H9 (cell line): ENCODE data around the gene LRRC7. TPM values are rescaled to one million over a fixed set of nuclear protein-coding genes. Genes with fewer than 3 reads are reported as not detected.

Experiments used
- DNase-seq: peaks from one replicate; pipeline ENCODE4 v3.0.0-alpha.2; 2017
- H2AFZ ChIP-seq: one replicate; pipeline ENCODE4 v1.6.1; 2013; ENCODE audit warnings: mild to moderate bottlenecking, low read length, control low read depth, moderate library complexity
- H2AK5ac ChIP-seq: 2 replicates; pipeline ENCODE4 v1.6.1; 2013; ENCODE audit warnings: low read length, control low read depth, mixed read lengths; ENCODE audit not compliant: insufficient read length
- H2BK120ac ChIP-seq: one replicate; pipeline ENCODE4 v1.6.1; 2013; ENCODE audit warnings: low read depth, mild to moderate bottlenecking, low read length, control low read depth, inconsistent platforms; ENCODE audit not compliant: poor library complexity, severe bottlenecking
- H2BK12ac ChIP-seq: 2 replicates; pipeline ENCODE4 v1.6.1; 2013; ENCODE audit warnings: low read length, control low read depth, mixed read lengths, low read depth; ENCODE audit not compliant: insufficient read length
- H2BK15ac ChIP-seq: 2 replicates; pipeline ENCODE4 v1.6.1; 2013; ENCODE audit warnings: low read depth, low read length, control low read depth
- H2BK20ac ChIP-seq: one replicate; pipeline ENCODE4 v1.6.1; 2013; ENCODE audit warnings: low read depth, mild to moderate bottlenecking, low read length, control low read depth, inconsistent platforms; ENCODE audit not compliant: poor library complexity, severe bottlenecking
- H2BK5ac ChIP-seq: 2 replicates; pipeline ENCODE4 v1.6.1; 2013; ENCODE audit warnings: low read length, control low read depth, mixed read lengths; ENCODE audit not compliant: insufficient read length
- H3K14ac ChIP-seq: 2 replicates; pipeline ENCODE4 v1.6.1; 2013; ENCODE audit warnings: low read length, control low read depth; ENCODE audit not compliant: insufficient read depth
- H3K18ac ChIP-seq: 2 replicates; pipeline ENCODE4 v1.6.1; 2013; ENCODE audit warnings: low read depth, mild to moderate bottlenecking, mixed read lengths, low read length, control low read depth; ENCODE audit not compliant: insufficient read length
- H3K23ac ChIP-seq: 2 replicates; pipeline ENCODE4 v1.6.1; 2013; ENCODE audit warnings: low read length, control low read depth, mixed read lengths, low read depth; ENCODE audit not compliant: insufficient read length
- H3K23me2 ChIP-seq: 2 replicates; pipeline ENCODE4 v1.6.1; 2013; ENCODE audit warnings: low read depth, mild to moderate bottlenecking, mixed read lengths, low read length, control low read depth; ENCODE audit not compliant: insufficient read length, poor library complexity, severe bottlenecking
- H3K27ac ChIP-seq: 2 replicates; pipeline ENCODE4 v1.5.1; 2013; ENCODE audit warnings: low read length, control low read depth, mixed read lengths, low read depth; ENCODE audit not compliant: insufficient read length
- H3K27me3 ChIP-seq: 2 replicates; pipeline ENCODE4 v1.6.1; 2013; ENCODE audit warnings: low read length, control low read depth, inconsistent platforms; ENCODE audit not compliant: insufficient read depth
- H3K4ac ChIP-seq: 2 replicates; pipeline ENCODE4 v1.6.1; 2013; ENCODE audit warnings: low read depth, mild to moderate bottlenecking, control low read depth, inconsistent platforms, low read length, moderate library complexity
- H3K4me1 ChIP-seq: 2 replicates; pipeline ENCODE4 v1.6.1; 2013; ENCODE audit warnings: low read length, control low read depth, inconsistent platforms; ENCODE audit not compliant: insufficient read depth
- H3K4me2 ChIP-seq: 2 replicates; pipeline ENCODE4 v1.6.1; 2013; ENCODE audit warnings: low read length, control low read depth, mixed read lengths; ENCODE audit not compliant: insufficient read length, insufficient read depth
- H3K56ac ChIP-seq: 2 replicates; pipeline ENCODE4 v1.6.1; 2013; ENCODE audit warnings: low read depth, mild to moderate bottlenecking, mixed read lengths, low read length, control low read depth; ENCODE audit not compliant: insufficient read length
- H3K79me1 ChIP-seq: 2 replicates; pipeline ENCODE4 v1.6.1; 2013; ENCODE audit warnings: low read depth, mild to moderate bottlenecking, moderate library complexity, low read length, control low read depth, inconsistent platforms; ENCODE audit not compliant: insufficient read depth, poor library complexity, severe bottlenecking
- H3K79me2 ChIP-seq: 2 replicates; pipeline ENCODE4 v1.6.1; 2013; ENCODE audit warnings: low read length, control low read depth, inconsistent platforms; ENCODE audit not compliant: insufficient read depth
- H3K9ac ChIP-seq: 2 replicates; pipeline ENCODE4 v1.6.1; 2013; ENCODE audit warnings: low read length, control low read depth, mixed read lengths; ENCODE audit not compliant: insufficient read length; ENCODE audit errors: extremely low read depth
- H3K9me3 ChIP-seq: one replicate; pipeline ENCODE4 v1.6.1; 2013; ENCODE audit warnings: low read depth, low read length, inconsistent platforms; ENCODE audit not compliant: control insufficient read depth
- H3T11ph ChIP-seq: one replicate; pipeline ENCODE4 v1.6.1; 2013; ENCODE audit warnings: mild to moderate bottlenecking, low read length, control low read depth, inconsistent platforms
- H4K20me1 ChIP-seq: one replicate; pipeline ENCODE4 v1.6.1; 2013; ENCODE audit not compliant: control insufficient read depth, insufficient read length, insufficient read depth
- H4K5ac ChIP-seq: 2 replicates; pipeline ENCODE4 v1.6.1; 2013; ENCODE audit warnings: low read depth, mild to moderate bottlenecking, mixed read lengths, low read length, control low read depth; ENCODE audit not compliant: insufficient read length
- H4K8ac ChIP-seq: replicated peaks from 2 replicates; pipeline ENCODE4 v1.6.1; 2013; ENCODE audit warnings: low read length, control low read depth, mixed read lengths, low read depth; ENCODE audit not compliant: insufficient read length
- H4K91ac ChIP-seq: 2 replicates; pipeline ENCODE4 v1.6.1; 2013; ENCODE audit warnings: low read depth, mild to moderate bottlenecking, moderate library complexity, mixed read lengths, low read length, control low read depth; ENCODE audit not compliant: insufficient read length
- H3K27ac Mint-ChIP-seq, 3 experiments: 2 replicates in 2 of 3; 3 replicates in 1 of 3; pipeline ENCODE4 v1.8.0; 2020 to 2021; ENCODE audit warnings: mixed read lengths in 3 of 3, mild to moderate bottlenecking in 1 of 3, moderate library complexity in 1 of 3
- H3K27me3 Mint-ChIP-seq: 2 replicates; pipeline ENCODE4 v1.8.0; 2021; ENCODE audit warnings: low read depth, mild to moderate bottlenecking, moderate library complexity, mixed read lengths
- H3K36me3 Mint-ChIP-seq, 3 experiments: 2 replicates in 2 of 3; 3 replicates in 1 of 3; pipeline ENCODE4 v1.8.0; 2020 to 2021; ENCODE audit warnings: low read depth in 3 of 3, mixed read lengths in 3 of 3; ENCODE audit not compliant: insufficient read depth in 1 of 3
- H3K4me1 Mint-ChIP-seq, 2 experiments: 2 replicates each; pipeline ENCODE4 v1.8.0; 2020; ENCODE audit warnings: mixed read lengths in 2 of 2
- H3K4me3 Mint-ChIP-seq, 2 experiments: 2 replicates in 1 of 2; 3 replicates in 1 of 2; pipeline ENCODE4 v1.8.0; 2020 to 2021; ENCODE audit warnings: mild to moderate bottlenecking in 2 of 2, mixed read lengths in 2 of 2, moderate library complexity in 1 of 2
- H3K9me3 Mint-ChIP-seq, 2 experiments: 2 replicates in 1 of 2; 3 replicates in 1 of 2; pipeline ENCODE4 v1.8.0; 2020; ENCODE audit warnings: mild to moderate bottlenecking in 2 of 2, mixed read lengths in 2 of 2, moderate library complexity in 1 of 2
- WGBS: extraction: QIAGEN DNeasy Blood & Tissue Kit; methylation state at CpG from one replicate; pipeline ENCODE4 v1.1.7; 2013; ENCODE audit warnings: missing lambda C conversion rate, low lambda C conversion rate, mixed read lengths; ENCODE audit not compliant: insufficient read length; ENCODE audit errors: extremely low coverage; 5-methylcytosine and 5-hydroxymethylcytosine counted together
- total RNA-seq: library from RNA; stranded (reverse); gene quantifications from 2 replicates; pipeline ENCODE4 v1.2.1, GENCODE V29; 2021
- TF ChIP-seq, protein P1 (sequence below): fragments of 200-600 bp; sonication (generic); conservative IDR thresholded peaks from 3 replicates; pipeline ENCODE4 v1.8.0; 2021; ENCODE audit warnings: antibody characterized with exemption, mild to moderate bottlenecking

The LRRC7 gene
- total RNA-seq, 1 experiment from 2014 or later = not detected

DNA sequence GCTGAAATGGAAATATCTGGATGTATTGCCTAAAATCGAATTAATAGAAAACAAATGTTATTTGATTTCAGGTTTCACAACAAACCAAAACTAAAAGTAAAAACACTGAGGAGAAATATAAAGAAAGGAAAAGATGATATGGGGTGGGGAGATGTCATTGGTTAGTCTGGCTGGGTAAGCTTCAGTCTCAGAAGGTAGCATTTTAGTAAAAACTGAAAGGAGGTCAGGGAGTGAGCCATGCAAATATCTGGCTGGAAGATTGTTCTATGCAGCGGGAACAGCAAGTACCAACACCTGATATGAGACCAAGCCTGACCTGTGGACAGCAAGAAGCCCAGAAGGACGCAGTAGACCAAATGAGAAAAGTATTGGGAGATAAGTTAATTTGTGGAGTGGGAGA, 373.1 kb downstream of the LRRC7 start:
- Mint-ChIP-seq H3K4me1 (no peaks in the 10 kb centered on the region), H3K9me3 (peaks cover 2 to 4% of the 10 kb centered on the region in 2 experiments; a peak in 4 of 5 replicates), H3K27ac (no peak overlapping the region), H3K36me3 (no peaks in the 10 kb centered on the region; a peak in 1 of 7 replicates), H3K27me3 (no peaks in the 10 kb centered on the region), H3K4me3 (no peak overlapping the region)
- Histone ChIP-seq H2AFZ (no peak overlapping the region), H2BK15ac (no peak overlapping the region), H2BK20ac (no peak overlapping the region), H3K9me3 (no peaks in the 10 kb centered on the region), H2BK120ac (no peak overlapping the region), H4K5ac (no peak overlapping the region), H3K23me2 (no peaks in the 10 kb centered on the region), H3K79me2 (no peaks in the 10 kb centered on the region), H4K8ac (no peak overlapping the region), H3T11ph (no peak overlapping the region), H3K9ac (no peak overlapping the region), H2AK5ac (no peak overlapping the region), H3K27ac (no peak overlapping the region), H3K4ac (no peak overlapping the region), H3K27me3 (no peaks in the 10 kb centered on the region), H3K79me1 (no peaks in the 10 kb centered on the region), H3K23ac (no peak overlapping the region), H3K4me1 (no peaks in the 10 kb centered on the region), H3K18ac (no peak overlapping the region), H2BK12ac (no peak overlapping the region), H3K56ac (no peak overlapping the region), H4K20me1 (no peaks in the 10 kb centered on the region), H4K91ac (no peak overlapping the region), H3K4me2 (no peak overlapping the region), H2BK5ac (no peak overlapping the region), H3K14ac (no peak overlapping the region)
- no peak for DNase-seq
- TF ChIP-seq, protein P1, sequence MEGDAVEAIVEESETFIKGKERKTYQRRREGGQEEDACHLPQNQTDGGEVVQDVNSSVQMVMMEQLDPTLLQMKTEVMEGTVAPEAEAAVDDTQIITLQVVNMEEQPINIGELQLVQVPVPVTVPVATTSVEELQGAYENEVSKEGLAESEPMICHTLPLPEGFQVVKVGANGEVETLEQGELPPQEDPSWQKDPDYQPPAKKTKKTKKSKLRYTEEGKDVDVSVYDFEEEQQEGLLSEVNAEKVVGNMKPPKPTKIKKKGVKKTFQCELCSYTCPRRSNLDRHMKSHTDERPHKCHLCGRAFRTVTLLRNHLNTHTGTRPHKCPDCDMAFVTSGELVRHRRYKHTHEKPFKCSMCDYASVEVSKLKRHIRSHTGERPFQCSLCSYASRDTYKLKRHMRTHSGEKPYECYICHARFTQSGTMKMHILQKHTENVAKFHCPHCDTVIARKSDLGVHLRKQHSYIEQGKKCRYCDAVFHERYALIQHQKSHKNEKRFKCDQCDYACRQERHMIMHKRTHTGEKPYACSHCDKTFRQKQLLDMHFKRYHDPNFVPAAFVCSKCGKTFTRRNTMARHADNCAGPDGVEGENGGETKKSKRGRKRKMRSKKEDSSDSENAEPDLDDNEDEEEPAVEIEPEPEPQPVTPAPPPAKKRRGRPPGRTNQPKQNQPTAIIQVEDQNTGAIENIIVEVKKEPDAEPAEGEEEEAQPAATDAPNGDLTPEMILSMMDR = no peak
- no CpG with 5 or more reads among the region's 3 CpGs for WGBS
